Mesenchymal stem cell (in vitro differentiated cells and primary cell): Measurements from ENCODE around the gene LTB.

Experiments used
- DNase-seq: peaks from one replicate; pipeline ENCODE4 v3.0.0-alpha.2; 2013
- H2AFZ ChIP-seq: one replicate; pipeline ENCODE4 v1.6.1; 2013; ENCODE audit warnings: low read depth, mild to moderate bottlenecking, control low read depth, inconsistent platforms, low read length, moderate library complexity
- H2AK5ac ChIP-seq: 2 replicates; pipeline ENCODE4 v1.6.1; 2013; ENCODE audit warnings: low read length, moderate library complexity, mild to moderate bottlenecking, inconsistent platforms; ENCODE audit not compliant: severe bottlenecking
- H2BK120ac ChIP-seq: one replicate; pipeline ENCODE4 v1.6.1; 2013; ENCODE audit warnings: low read depth, mild to moderate bottlenecking, inconsistent platforms, low read length, moderate library complexity
- H2BK12ac ChIP-seq, 2 experiments: one replicate each; pipeline ENCODE4 v1.6.1; 2013; ENCODE audit warnings: inconsistent platforms in 2 of 2, low read length in 2 of 2, mild to moderate bottlenecking in 2 of 2, moderate library complexity in 2 of 2, control low read depth in 1 of 2
- H2BK15ac ChIP-seq: one replicate; pipeline ENCODE4 v1.6.1; 2013; ENCODE audit warnings: mild to moderate bottlenecking, low read depth, inconsistent platforms; ENCODE audit not compliant: poor library complexity, severe bottlenecking
- H2BK5ac ChIP-seq: 2 replicates; pipeline ENCODE4 v1.6.1; 2013; ENCODE audit warnings: low read depth, mild to moderate bottlenecking, low read length, control low read depth, inconsistent platforms; ENCODE audit not compliant: poor library complexity, severe bottlenecking
- H3K14ac ChIP-seq, 2 experiments: one replicate each; pipeline ENCODE4 v1.6.1; 2013; ENCODE audit warnings: inconsistent platforms in 2 of 2, low read length in 2 of 2, control low read depth in 1 of 2, mild to moderate bottlenecking in 1 of 2, moderate library complexity in 1 of 2
- H3K18ac ChIP-seq, 2 experiments: one replicate each; pipeline ENCODE4 v1.6.1; 2013; ENCODE audit warnings: inconsistent platforms in 2 of 2, low read length in 2 of 2, control low read depth in 1 of 2, low read depth in 1 of 2, mild to moderate bottlenecking in 1 of 2
- H3K23ac ChIP-seq, 2 experiments: one replicate each; pipeline ENCODE4 v1.6.1; 2013; ENCODE audit warnings: inconsistent platforms in 2 of 2, low read length in 2 of 2, mild to moderate bottlenecking in 2 of 2, moderate library complexity in 2 of 2, control low read depth in 1 of 2
- H3K27ac ChIP-seq: 2 replicates; pipeline ENCODE4 v1.5.1; 2013; ENCODE audit warnings: mild to moderate bottlenecking, moderate library complexity, low read length, control low read depth, inconsistent platforms; ENCODE audit not compliant: poor library complexity, severe bottlenecking
- H3K27me3 ChIP-seq, 2 experiments: 2 replicates each; pipeline versions ENCODE4 v1.6.1 to v1.7.0; 2013; ENCODE audit warnings: low read length in 2 of 2, mild to moderate bottlenecking in 2 of 2, moderate library complexity in 2 of 2, control low read depth in 1 of 2, inconsistent platforms in 1 of 2; ENCODE audit not compliant: control insufficient read depth in 1 of 2, insufficient read depth in 1 of 2
- H3K36me3 ChIP-seq, 2 experiments: 2 replicates each; pipeline versions ENCODE4 v1.6.1 to v1.7.0; 2013; ENCODE audit warnings: low read length in 2 of 2, control low read depth in 1 of 2, inconsistent platforms in 1 of 2, low read depth in 1 of 2, mild to moderate bottlenecking in 1 of 2; ENCODE audit not compliant: insufficient read depth in 2 of 2, control insufficient read depth in 1 of 2
- H3K4ac ChIP-seq, 2 experiments: one replicate each; pipeline ENCODE4 v1.6.1; 2013; ENCODE audit warnings: inconsistent platforms in 2 of 2, low read length in 2 of 2, mild to moderate bottlenecking in 2 of 2, moderate library complexity in 2 of 2, control low read depth in 1 of 2, low read depth in 1 of 2
- H3K4me1 ChIP-seq: 2 replicates; pipeline ENCODE4 v1.6.1; 2013; ENCODE audit warnings: low read depth, low read length, control low read depth; ENCODE audit not compliant: control insufficient read depth, insufficient read depth
- H3K4me2 ChIP-seq: 2 replicates; pipeline ENCODE4 v1.6.1; 2013; ENCODE audit warnings: low read length, mild to moderate bottlenecking, inconsistent platforms; ENCODE audit not compliant: poor library complexity, severe bottlenecking
- H3K4me3 ChIP-seq, 2 experiments: 2 replicates each; pipeline versions ENCODE4 v1.5.1 to v1.7.0; 2013; ENCODE audit warnings: low read length in 2 of 2, mild to moderate bottlenecking in 2 of 2, control low read depth in 1 of 2, low read depth in 1 of 2; ENCODE audit not compliant: insufficient read depth in 1 of 2
- H3K79me1 ChIP-seq: replicated peaks from 2 replicates; pipeline ENCODE4 v1.6.1; 2013; ENCODE audit warnings: mild to moderate bottlenecking, control low read depth, low read length, inconsistent platforms; ENCODE audit not compliant: poor library complexity, severe bottlenecking
- H3K9ac ChIP-seq: 2 replicates; pipeline ENCODE4 v1.7.0; 2013; ENCODE audit warnings: mild to moderate bottlenecking, low read length, moderate library complexity
- H3K9me3 ChIP-seq: 2 replicates; pipeline ENCODE4 v1.7.0; 2013; ENCODE audit warnings: mild to moderate bottlenecking, low read length; ENCODE audit not compliant: control insufficient read depth
- H4K8ac ChIP-seq: one replicate; pipeline ENCODE4 v1.6.1; 2013; ENCODE audit warnings: inconsistent platforms, mild to moderate bottlenecking, low read length, moderate library complexity
- H4K91ac ChIP-seq: one replicate; pipeline ENCODE4 v1.6.1; 2013; ENCODE audit warnings: mild to moderate bottlenecking, low read length, inconsistent platforms
- WGBS: methylation state at CpG from one replicate; pipeline ENCODE4 v1.1.7; 2013; ENCODE audit warnings: mixed read lengths; 5-methylcytosine and 5-hydroxymethylcytosine counted together

Gene LTB

DNA sequence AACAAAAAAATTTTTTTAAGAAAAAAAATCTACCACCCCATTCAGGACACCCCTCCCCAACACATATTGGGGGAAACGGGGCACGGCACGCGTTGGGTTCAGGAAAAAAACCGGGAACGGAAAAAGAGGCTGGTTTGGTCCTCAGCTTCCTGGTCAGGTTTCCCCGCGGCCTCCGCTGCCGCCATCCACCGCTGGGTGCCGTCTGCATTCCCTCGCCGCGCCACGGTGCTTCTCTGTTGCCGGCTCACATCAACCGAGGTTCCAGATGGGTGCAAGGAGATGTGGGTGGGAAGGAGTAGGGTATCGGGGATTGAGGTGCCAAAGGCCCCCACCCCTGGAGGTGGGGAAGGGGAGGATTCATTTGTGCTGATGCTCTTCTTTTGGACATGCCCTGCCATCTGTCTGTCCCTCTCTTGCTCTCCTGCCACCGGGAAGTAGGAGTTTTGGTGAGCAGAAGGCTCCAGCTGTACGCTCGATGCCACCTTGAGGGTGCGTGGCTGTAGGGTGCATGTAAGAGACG lies 47.6 kb downstream of the LTB start:
- no peak overlapping the region for H2AFZ ChIP-seq
- no peak overlapping the region for H2BK12ac ChIP-seq
- H4K91ac ChIP-seq, result no peak overlapping the region
- no peak overlapping the region for H3K4me2 ChIP-seq
- WGBS, result 92% methylated on average over 24 of the region's 24 CpGs
- peaks cover 9% of the 10 kb centered on the region for H3K4me1 ChIP-seq
- H3K79me1 ChIP-seq, result peaks cover 28% of the 10 kb centered on the region
- H3K9ac ChIP-seq, result no peak overlapping the region
- no peak overlapping the region for H3K14ac ChIP-seq
- H3K4ac ChIP-seq, result no peak overlapping the region
- H3K4me3 ChIP-seq, result no peak overlapping the region
- H3K23ac ChIP-seq, result no peak overlapping the region
- no peaks in the 10 kb centered on the region for H3K27me3 ChIP-seq
- H3K18ac ChIP-seq, result no peak overlapping the region
- H3K36me3 ChIP-seq, result peaks cover 65 to 99% of the 10 kb centered on the region in 2 experiments
- DNase-seq, result no peak
- H3K9me3 ChIP-seq, result no peaks in the 10 kb centered on the region
- no peak overlapping the region for H2AK5ac ChIP-seq
- H2BK120ac ChIP-seq, result no peak overlapping the region
- H3K27ac ChIP-seq, result no peak overlapping the region
- H2BK15ac ChIP-seq, result no peak overlapping the region
- no peak overlapping the region for H2BK5ac ChIP-seq
- H4K8ac ChIP-seq, result no peak overlapping the region

DNA sequence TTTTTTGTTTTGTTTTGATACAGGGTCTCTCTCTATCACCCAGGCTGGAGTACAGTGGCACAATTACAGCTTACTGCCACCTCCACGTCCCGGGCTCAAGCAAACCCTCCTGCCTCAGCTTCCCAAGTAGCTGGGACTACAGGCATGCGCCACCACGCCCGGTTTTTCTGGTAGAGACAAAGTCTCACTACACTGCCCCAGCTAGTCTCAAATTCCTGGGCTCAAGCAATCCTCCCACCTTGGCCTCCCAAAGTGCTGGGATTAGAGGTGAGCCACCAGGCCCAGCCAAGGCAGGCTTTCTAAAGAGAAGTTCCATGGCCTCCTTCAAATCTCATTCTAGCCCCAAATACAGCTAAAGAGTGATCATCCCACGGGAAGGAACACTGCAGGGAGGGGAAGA lies 48.2 kb downstream of the LTB start:
- 97% methylated on average over 6 of the region's 6 CpGs for WGBS
- Histone ChIP-seq H2BK12ac (no peak overlapping the region), H3K36me3 (peaks cover 69 to 97% of the 10 kb centered on the region in 2 experiments), H4K8ac (peak overlapping the region; percentile 47), H3K27me3 (no peaks in the 10 kb centered on the region), H3K23ac (no peak overlapping the region), H2AFZ (no peak overlapping the region), H3K27ac (no peak overlapping the region), H2AK5ac (no peak overlapping the region), H3K79me1 (peaks cover 30% of the 10 kb centered on the region), H2BK120ac (no peak overlapping the region), H4K91ac (no peak overlapping the region), H3K9me3 (no peaks in the 10 kb centered on the region), H2BK5ac (no peak overlapping the region), H3K18ac (no peak overlapping the region), H3K9ac (no peak overlapping the region), H3K4me2 (no peak overlapping the region), H3K4me1 (peaks cover 10% of the 10 kb centered on the region), H3K4ac (no peak overlapping the region), H2BK15ac (peak overlapping the region; percentile 36), H3K4me3 (no peak overlapping the region), H3K14ac (no peak overlapping the region)
- DNase-seq, result no peak

DNA sequence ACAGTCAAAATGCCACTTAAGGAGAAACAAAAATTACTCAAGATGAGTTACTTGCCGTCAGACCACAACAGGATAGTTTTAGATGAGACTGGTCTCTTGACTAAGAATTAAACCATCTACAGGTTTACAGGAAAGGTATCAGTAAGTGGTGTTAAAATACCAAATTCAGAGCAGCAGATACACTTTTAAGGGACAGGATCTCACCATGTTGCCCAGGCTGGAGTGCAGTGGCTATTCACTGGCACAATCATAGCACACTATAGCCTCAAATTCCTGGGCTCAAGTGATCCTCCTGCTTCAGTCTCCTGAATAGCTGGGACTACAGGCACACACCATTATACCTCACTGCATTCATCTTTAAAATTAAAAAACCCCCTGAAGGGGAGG lies 48.8 kb downstream of the LTB start:
- H3K23ac ChIP-seq, result no peak overlapping the region
- H3K79me1 ChIP-seq, result peaks cover 30% of the 10 kb centered on the region
- H3K18ac ChIP-seq, result no peak overlapping the region
- no peak overlapping the region for H3K9ac ChIP-seq
- H4K8ac ChIP-seq, result no peak overlapping the region
- no peak overlapping the region for H2BK5ac ChIP-seq
- H3K36me3 ChIP-seq, result peaks cover 70 to 91% of the 10 kb centered on the region in 2 experiments
- H2AK5ac ChIP-seq, result no peak overlapping the region
- H2BK12ac ChIP-seq, result no peak overlapping the region
- H2BK15ac ChIP-seq, result no peak overlapping the region
- no peak overlapping the region for H3K4me2 ChIP-seq
- H2BK120ac ChIP-seq, result no peak overlapping the region
- H3K27me3 ChIP-seq, result no peaks in the 10 kb centered on the region
- H3K4me3 ChIP-seq, result no peak overlapping the region
- no peak overlapping the region for H3K27ac ChIP-seq
- H3K9me3 ChIP-seq, result no peaks in the 10 kb centered on the region
- DNase-seq, result no peak
- no peak overlapping the region for H2AFZ ChIP-seq
- no peak overlapping the region for H3K4ac ChIP-seq
- peaks cover 6% of the 10 kb centered on the region for H3K4me1 ChIP-seq
- no peak overlapping the region for H4K91ac ChIP-seq
- no CpG with 5 or more reads among the region's 1 CpG for WGBS
- H3K14ac ChIP-seq, result no peak overlapping the region

DNA sequence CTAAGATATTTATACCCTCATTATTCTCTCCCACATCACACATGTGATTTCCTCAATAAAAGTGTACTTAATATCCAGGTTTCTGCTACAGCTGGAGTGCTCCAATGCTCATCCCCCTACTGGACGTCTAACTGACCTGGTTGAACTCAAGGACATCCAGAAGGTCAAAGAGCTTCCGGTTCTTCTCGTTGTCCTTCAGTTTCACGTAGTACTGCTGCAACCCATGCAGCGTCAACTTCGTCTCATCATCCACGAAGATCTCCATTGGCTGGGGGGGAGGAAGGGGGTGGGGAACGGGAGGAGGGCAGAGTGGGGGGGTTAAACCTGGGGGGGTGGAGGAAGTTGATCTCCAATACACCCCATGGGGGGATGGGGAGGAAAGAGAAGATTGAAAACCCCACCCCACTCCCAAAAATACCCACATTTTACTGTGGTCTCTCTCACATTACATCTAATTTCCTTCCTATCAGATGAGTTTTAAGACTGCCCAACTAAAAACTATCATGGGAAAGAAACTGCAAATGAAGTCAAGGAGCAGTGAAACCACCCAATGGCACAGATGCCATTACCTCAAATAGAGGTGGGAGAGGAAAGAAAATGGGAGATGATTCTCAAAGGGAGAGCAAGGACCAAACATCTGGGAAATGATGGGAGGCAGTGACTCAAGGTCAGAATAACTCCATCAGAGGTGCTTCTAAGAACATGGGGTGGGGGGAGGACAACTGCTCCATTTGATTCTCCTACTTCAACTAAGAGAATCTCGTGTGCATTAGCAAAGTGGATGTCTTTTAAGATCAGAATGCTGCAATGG lies 49.4 kb downstream of the LTB start:
- H3K4ac ChIP-seq, result no peak overlapping the region
- H2BK5ac ChIP-seq, result no peak overlapping the region
- no peak overlapping the region for H3K23ac ChIP-seq
- H3K79me1 ChIP-seq, result peaks cover 30% of the 10 kb centered on the region
- 94% methylated on average over 7 of the region's 9 CpGs for WGBS
- H2AK5ac ChIP-seq, result no peak overlapping the region
- no peak overlapping the region for H3K4me3 ChIP-seq
- no peak overlapping the region for H2AFZ ChIP-seq
- H3K18ac ChIP-seq, result no peak overlapping the region
- H3K27me3 ChIP-seq, result no peaks in the 10 kb centered on the region
- H3K14ac ChIP-seq, result no peak overlapping the region
- H3K9me3 ChIP-seq, result no peaks in the 10 kb centered on the region
- no peak overlapping the region for H3K27ac ChIP-seq
- H4K91ac ChIP-seq, result no peak overlapping the region
- peaks cover 6% of the 10 kb centered on the region for H3K4me1 ChIP-seq
- H3K4me2 ChIP-seq, result no peak overlapping the region
- H4K8ac ChIP-seq, result no peak overlapping the region
- H2BK120ac ChIP-seq, result no peak overlapping the region
- H2BK12ac ChIP-seq, result no peak overlapping the region
- DNase-seq, result no peak
- no peak overlapping the region for H3K9ac ChIP-seq
- H3K36me3 ChIP-seq, result peaks cover 70 to 85% of the 10 kb centered on the region in 2 experiments
- no peak overlapping the region for H2BK15ac ChIP-seq
